H9 (cell line): ENCODE results near the gene SLC25A4. TPM values are rescaled to one million over a fixed set of nuclear protein-coding genes. Genes with fewer than 3 reads are reported as not detected.

Experiments
- DNase-seq: peaks from one replicate; pipeline ENCODE4 v3.0.0-alpha.2; 2017
- H2AFZ ChIP-seq: one replicate; pipeline ENCODE4 v1.6.1; 2013; ENCODE audit warnings: mild to moderate bottlenecking, low read length, control low read depth, moderate library complexity
- H2AK5ac ChIP-seq: 2 replicates; pipeline ENCODE4 v1.6.1; 2013; ENCODE audit warnings: low read length, control low read depth, mixed read lengths; ENCODE audit not compliant: insufficient read length
- H2BK120ac ChIP-seq: one replicate; pipeline ENCODE4 v1.6.1; 2013; ENCODE audit warnings: low read depth, mild to moderate bottlenecking, low read length, control low read depth, inconsistent platforms; ENCODE audit not compliant: poor library complexity, severe bottlenecking
- H2BK12ac ChIP-seq: 2 replicates; pipeline ENCODE4 v1.6.1; 2013; ENCODE audit warnings: low read length, control low read depth, mixed read lengths, low read depth; ENCODE audit not compliant: insufficient read length
- H2BK15ac ChIP-seq: 2 replicates; pipeline ENCODE4 v1.6.1; 2013; ENCODE audit warnings: low read depth, low read length, control low read depth
- H2BK20ac ChIP-seq: one replicate; pipeline ENCODE4 v1.6.1; 2013; ENCODE audit warnings: low read depth, mild to moderate bottlenecking, low read length, control low read depth, inconsistent platforms; ENCODE audit not compliant: poor library complexity, severe bottlenecking
- H2BK5ac ChIP-seq: 2 replicates; pipeline ENCODE4 v1.6.1; 2013; ENCODE audit warnings: low read length, control low read depth, mixed read lengths; ENCODE audit not compliant: insufficient read length
- H3K14ac ChIP-seq: 2 replicates; pipeline ENCODE4 v1.6.1; 2013; ENCODE audit warnings: low read length, control low read depth; ENCODE audit not compliant: insufficient read depth
- H3K18ac ChIP-seq: 2 replicates; pipeline ENCODE4 v1.6.1; 2013; ENCODE audit warnings: low read depth, mild to moderate bottlenecking, mixed read lengths, low read length, control low read depth; ENCODE audit not compliant: insufficient read length
- H3K23ac ChIP-seq: 2 replicates; pipeline ENCODE4 v1.6.1; 2013; ENCODE audit warnings: low read length, control low read depth, mixed read lengths, low read depth; ENCODE audit not compliant: insufficient read length
- H3K23me2 ChIP-seq: 2 replicates; pipeline ENCODE4 v1.6.1; 2013; ENCODE audit warnings: low read depth, mild to moderate bottlenecking, mixed read lengths, low read length, control low read depth; ENCODE audit not compliant: insufficient read length, poor library complexity, severe bottlenecking
- H3K27ac ChIP-seq: 2 replicates; pipeline ENCODE4 v1.5.1; 2013; ENCODE audit warnings: low read length, control low read depth, mixed read lengths, low read depth; ENCODE audit not compliant: insufficient read length
- H3K27me3 ChIP-seq: 2 replicates; pipeline ENCODE4 v1.6.1; 2013; ENCODE audit warnings: low read length, control low read depth, inconsistent platforms; ENCODE audit not compliant: insufficient read depth
- H3K4ac ChIP-seq: 2 replicates; pipeline ENCODE4 v1.6.1; 2013; ENCODE audit warnings: low read depth, mild to moderate bottlenecking, control low read depth, inconsistent platforms, low read length, moderate library complexity
- H3K4me1 ChIP-seq: 2 replicates; pipeline ENCODE4 v1.6.1; 2013; ENCODE audit warnings: low read length, control low read depth, inconsistent platforms; ENCODE audit not compliant: insufficient read depth
- H3K4me2 ChIP-seq: 2 replicates; pipeline ENCODE4 v1.6.1; 2013; ENCODE audit warnings: low read length, control low read depth, mixed read lengths; ENCODE audit not compliant: insufficient read length, insufficient read depth
- H3K56ac ChIP-seq: 2 replicates; pipeline ENCODE4 v1.6.1; 2013; ENCODE audit warnings: low read depth, mild to moderate bottlenecking, mixed read lengths, low read length, control low read depth; ENCODE audit not compliant: insufficient read length
- H3K79me1 ChIP-seq: 2 replicates; pipeline ENCODE4 v1.6.1; 2013; ENCODE audit warnings: low read depth, mild to moderate bottlenecking, moderate library complexity, low read length, control low read depth, inconsistent platforms; ENCODE audit not compliant: insufficient read depth, poor library complexity, severe bottlenecking
- H3K79me2 ChIP-seq: 2 replicates; pipeline ENCODE4 v1.6.1; 2013; ENCODE audit warnings: low read length, control low read depth, inconsistent platforms; ENCODE audit not compliant: insufficient read depth
- H3K9ac ChIP-seq: 2 replicates; pipeline ENCODE4 v1.6.1; 2013; ENCODE audit warnings: low read length, control low read depth, mixed read lengths; ENCODE audit not compliant: insufficient read length; ENCODE audit errors: extremely low read depth
- H3K9me3 ChIP-seq: one replicate; pipeline ENCODE4 v1.6.1; 2013; ENCODE audit warnings: low read depth, low read length, inconsistent platforms; ENCODE audit not compliant: control insufficient read depth
- H3T11ph ChIP-seq: one replicate; pipeline ENCODE4 v1.6.1; 2013; ENCODE audit warnings: mild to moderate bottlenecking, low read length, control low read depth, inconsistent platforms
- H4K20me1 ChIP-seq: one replicate; pipeline ENCODE4 v1.6.1; 2013; ENCODE audit not compliant: control insufficient read depth, insufficient read length, insufficient read depth
- H4K5ac ChIP-seq: 2 replicates; pipeline ENCODE4 v1.6.1; 2013; ENCODE audit warnings: low read depth, mild to moderate bottlenecking, mixed read lengths, low read length, control low read depth; ENCODE audit not compliant: insufficient read length
- H4K8ac ChIP-seq: replicated peaks from 2 replicates; pipeline ENCODE4 v1.6.1; 2013; ENCODE audit warnings: low read length, control low read depth, mixed read lengths, low read depth; ENCODE audit not compliant: insufficient read length
- H4K91ac ChIP-seq: 2 replicates; pipeline ENCODE4 v1.6.1; 2013; ENCODE audit warnings: low read depth, mild to moderate bottlenecking, moderate library complexity, mixed read lengths, low read length, control low read depth; ENCODE audit not compliant: insufficient read length
- H3K27ac Mint-ChIP-seq, 3 experiments: 2 replicates in 2 of 3; 3 replicates in 1 of 3; pipeline ENCODE4 v1.8.0; 2020 to 2021; ENCODE audit warnings: mixed read lengths in 3 of 3, mild to moderate bottlenecking in 1 of 3, moderate library complexity in 1 of 3
- H3K27me3 Mint-ChIP-seq: 2 replicates; pipeline ENCODE4 v1.8.0; 2021; ENCODE audit warnings: low read depth, mild to moderate bottlenecking, moderate library complexity, mixed read lengths
- H3K36me3 Mint-ChIP-seq, 3 experiments: 2 replicates in 2 of 3; 3 replicates in 1 of 3; pipeline ENCODE4 v1.8.0; 2020 to 2021; ENCODE audit warnings: low read depth in 3 of 3, mixed read lengths in 3 of 3; ENCODE audit not compliant: insufficient read depth in 1 of 3
- H3K4me1 Mint-ChIP-seq, 2 experiments: 2 replicates each; pipeline ENCODE4 v1.8.0; 2020; ENCODE audit warnings: mixed read lengths in 2 of 2
- H3K4me3 Mint-ChIP-seq, 2 experiments: 2 replicates in 1 of 2; 3 replicates in 1 of 2; pipeline ENCODE4 v1.8.0; 2020 to 2021; ENCODE audit warnings: mild to moderate bottlenecking in 2 of 2, mixed read lengths in 2 of 2, moderate library complexity in 1 of 2
- H3K9me3 Mint-ChIP-seq, 2 experiments: 2 replicates in 1 of 2; 3 replicates in 1 of 2; pipeline ENCODE4 v1.8.0; 2020; ENCODE audit warnings: mild to moderate bottlenecking in 2 of 2, mixed read lengths in 2 of 2, moderate library complexity in 1 of 2
- CTCF ChIP-seq: fragments of 200-600 bp; sonication (generic); conservative IDR thresholded peaks from 3 replicates; pipeline ENCODE4 v1.8.0; 2021; ENCODE audit warnings: antibody characterized with exemption, mild to moderate bottlenecking
- WGBS: extraction: QIAGEN DNeasy Blood & Tissue Kit; methylation state at CpG from one replicate; pipeline ENCODE4 v1.1.7; 2013; ENCODE audit warnings: missing lambda C conversion rate, low lambda C conversion rate, mixed read lengths; ENCODE audit not compliant: insufficient read length; ENCODE audit errors: extremely low coverage; 5-methylcytosine and 5-hydroxymethylcytosine counted together
- total RNA-seq: library from RNA; stranded (reverse); gene quantifications from 2 replicates; pipeline ENCODE4 v1.2.1, GENCODE V29; 2021

SLC25A4 gene
- total RNA-seq, 1 experiment from 2014 or later: 54.4 TPM

GRCh38 chr4:185141777-185142176 lies 1.3 kb upstream of the SLC25A4 start:
- Histone ChIP-seq H3K14ac (no peak overlapping the region), H3T11ph (no peak overlapping the region), H4K91ac (no peak overlapping the region), H3K79me1 (no peaks in the 10 kb centered on the region), H2BK5ac (no peak overlapping the region), H4K8ac (no peak overlapping the region), H3K27ac (no peak overlapping the region), H3K9ac (no peak overlapping the region), H4K5ac (no peak overlapping the region), H3K23me2 (peaks cover 5% of the 10 kb centered on the region), H2BK15ac (no peak overlapping the region), H3K4me2 (no peak overlapping the region), H2BK120ac (no peak overlapping the region), H2AFZ (no peak overlapping the region), H2AK5ac (no peak overlapping the region), H3K4ac (no peak overlapping the region), H3K56ac (no peak overlapping the region), H3K18ac (no peak overlapping the region), H3K27me3 (no peaks in the 10 kb centered on the region), H3K23ac (no peak overlapping the region), H3K9me3 (no peaks in the 10 kb centered on the region), H3K79me2 (no peaks in the 10 kb centered on the region; the same call in 1 of the 2 replicates), H2BK20ac (no peak overlapping the region), H4K20me1 (no peaks in the 10 kb centered on the region), H3K4me1 (no peaks in the 10 kb centered on the region), H2BK12ac (no peak overlapping the region)
- Mint-ChIP-seq H3K36me3 (peaks cover 3 to 22% (median 19%) of the 10 kb centered on the region in 3 experiments; a peak in 6 of 7 replicates), H3K4me3 (no peak overlapping the region), H3K9me3 (no peaks in the 10 kb centered on the region), H3K4me1 (peaks cover 20 to 22% of the 10 kb centered on the region in 2 experiments), H3K27me3 (no peaks in the 10 kb centered on the region; the same call in 1 of the 2 replicates), H3K27ac (no peak overlapping the region; a peak in 1 of 7 replicates)
- WGBS: no CpG with 5 or more reads among the region's 6 CpGs
- no peak for TF ChIP-seq CTCF
- DNase-seq: no peak
